SH-SY5Y (cell line): ENCODE results near the gene MCFD2.

Source experiments
- GATA2 ChIP-seq: IDR thresholded peaks from 2 replicates; pipeline ENCODE4 v1.6.1; 2011; ENCODE audit warnings: mild to moderate bottlenecking, low read depth, low read length
- GATA3 ChIP-seq: IDR thresholded peaks from 2 replicates; pipeline ENCODE4 v1.6.1; 2011; ENCODE audit warnings: low read depth, mild to moderate bottlenecking, low read length, moderate library complexity

MCFD2 gene

GRCh38 chr2:46857871-46858701 lies 57.5 kb downstream of the MCFD2 start:
- TF ChIP-seq GATA3 (no peak), GATA2 (no peak)

- TF ChIP-seq GATA2, result no peak
- TF ChIP-seq GATA3, result no peak
Measured at GRCh38 chr2:46856336-46856735, 59.3 kb downstream of the MCFD2 start.

- no peak for TF ChIP-seq GATA2
- TF ChIP-seq GATA3, result no peak
Measured at GRCh38 chr2:46855805-46856204, 59.8 kb downstream of the MCFD2 start.

GRCh38 chr2:46854260-46854659 lies 61.3 kb downstream of the MCFD2 start:
- TF ChIP-seq GATA3, result no peak
- no peak for TF ChIP-seq GATA2

- TF ChIP-seq GATA2 (no peak), GATA3 (no peak)
Measured at GRCh38 chr2:46852598-46852997, 63.0 kb downstream of the MCFD2 start.

- TF ChIP-seq GATA2, result no peak
Measured at GRCh38 chr2:46852124-46852523, 63.5 kb downstream of the MCFD2 start.
